Glutamatergic neuron (in vitro differentiated cells): Measurements from ENCODE around the gene APP. TPM values are rescaled to one million over a fixed set of nuclear protein-coding genes. Genes with fewer than 3 reads are reported as not detected.

Source experiments
- DNase-seq: peaks from one replicate; pipeline ENCODE4 v3.0.0; 2022
- H3K27ac Mint-ChIP-seq: one replicate; pipeline ENCODE4 v1.8.0; 2020; ENCODE audit warnings: mild to moderate bottlenecking, mixed read lengths, inconsistent platforms; ENCODE audit not compliant: unreplicated experiment
- H3K27me3 Mint-ChIP-seq: one replicate; pipeline ENCODE4 v1.8.0; 2020; ENCODE audit warnings: mild to moderate bottlenecking, moderate library complexity, mixed read lengths, inconsistent platforms; ENCODE audit not compliant: unreplicated experiment
- H3K36me3 Mint-ChIP-seq: one replicate; pipeline ENCODE4 v1.8.0; 2020; ENCODE audit warnings: mild to moderate bottlenecking, mixed read lengths, inconsistent platforms; ENCODE audit not compliant: unreplicated experiment
- H3K4me1 Mint-ChIP-seq: one replicate; pipeline ENCODE4 v1.8.0; 2020; ENCODE audit warnings: mild to moderate bottlenecking, low read depth, mixed read lengths, inconsistent platforms; ENCODE audit not compliant: unreplicated experiment
- H3K4me3 Mint-ChIP-seq: one replicate; pipeline ENCODE4 v1.8.0; 2020; ENCODE audit warnings: mild to moderate bottlenecking, mixed read lengths, inconsistent platforms; ENCODE audit not compliant: unreplicated experiment
- H3K9me3 Mint-ChIP-seq: one replicate; pipeline ENCODE4 v1.8.0; 2020; ENCODE audit warnings: mild to moderate bottlenecking, moderate library complexity, mixed read lengths, inconsistent platforms; ENCODE audit not compliant: unreplicated experiment
- total RNA-seq: library from RNA; stranded (reverse); fragmentation: NEBNext Ultra II Directional; extraction: Animal tissue kit (Norgen Biotek cat#: 25700); gene quantifications from one replicate; pipeline ENCODE4 v1.2.1, GENCODE V29; 2021; ENCODE audit not compliant: unreplicated experiment
- TF ChIP-seq, protein P1 (sequence below): fragments of 200-600 bp; sonication (generic); IDR thresholded peaks from one replicate; pipeline ENCODE4 v1.5.0; 2021; ENCODE audit not compliant: partially characterized antibody, unreplicated experiment

Gene APP
- total RNA-seq, 1 donor from 2014 or later, result 735 TPM

DNA sequence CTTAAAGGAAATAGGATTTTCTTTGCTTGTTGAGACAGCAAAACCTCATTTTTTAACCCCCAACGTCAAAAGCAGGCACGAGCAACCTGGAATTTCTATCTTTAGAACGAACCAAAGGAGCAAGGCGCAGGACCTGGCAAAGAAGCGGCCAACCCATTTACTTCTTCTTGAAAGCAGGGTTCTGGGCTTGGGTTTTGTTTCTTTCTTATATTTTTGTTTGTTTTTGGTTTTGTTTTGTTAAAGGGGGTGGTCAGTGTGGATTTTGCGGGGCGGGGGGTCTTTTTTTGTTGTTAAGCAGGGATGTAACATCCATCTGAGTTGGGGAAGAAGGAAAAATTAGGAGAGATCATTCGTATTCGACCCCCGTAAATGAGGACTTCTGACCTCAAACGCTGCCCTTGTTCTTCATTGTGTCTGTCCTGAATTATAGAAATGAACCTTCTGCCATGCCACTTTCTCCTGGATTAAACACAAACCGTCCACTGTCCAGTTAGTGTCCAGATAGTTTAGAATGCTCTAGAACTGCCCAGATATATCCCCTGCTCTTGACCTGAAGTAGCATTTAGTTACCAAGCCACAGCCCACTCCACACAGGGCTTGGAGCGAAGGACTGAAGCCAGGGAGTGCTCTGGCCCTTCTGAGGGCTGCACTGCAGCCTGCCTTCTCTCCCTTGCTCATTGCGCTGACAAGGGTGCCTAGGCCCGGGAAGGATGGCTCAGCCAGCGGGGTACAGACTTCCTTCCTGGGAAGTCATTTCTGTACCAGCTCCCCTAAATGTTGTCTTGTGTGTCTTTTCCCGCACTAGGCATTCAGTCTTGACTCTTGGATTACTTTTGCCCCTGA is 909 bp upstream of the APP start:
- TF ChIP-seq, protein P1, sequence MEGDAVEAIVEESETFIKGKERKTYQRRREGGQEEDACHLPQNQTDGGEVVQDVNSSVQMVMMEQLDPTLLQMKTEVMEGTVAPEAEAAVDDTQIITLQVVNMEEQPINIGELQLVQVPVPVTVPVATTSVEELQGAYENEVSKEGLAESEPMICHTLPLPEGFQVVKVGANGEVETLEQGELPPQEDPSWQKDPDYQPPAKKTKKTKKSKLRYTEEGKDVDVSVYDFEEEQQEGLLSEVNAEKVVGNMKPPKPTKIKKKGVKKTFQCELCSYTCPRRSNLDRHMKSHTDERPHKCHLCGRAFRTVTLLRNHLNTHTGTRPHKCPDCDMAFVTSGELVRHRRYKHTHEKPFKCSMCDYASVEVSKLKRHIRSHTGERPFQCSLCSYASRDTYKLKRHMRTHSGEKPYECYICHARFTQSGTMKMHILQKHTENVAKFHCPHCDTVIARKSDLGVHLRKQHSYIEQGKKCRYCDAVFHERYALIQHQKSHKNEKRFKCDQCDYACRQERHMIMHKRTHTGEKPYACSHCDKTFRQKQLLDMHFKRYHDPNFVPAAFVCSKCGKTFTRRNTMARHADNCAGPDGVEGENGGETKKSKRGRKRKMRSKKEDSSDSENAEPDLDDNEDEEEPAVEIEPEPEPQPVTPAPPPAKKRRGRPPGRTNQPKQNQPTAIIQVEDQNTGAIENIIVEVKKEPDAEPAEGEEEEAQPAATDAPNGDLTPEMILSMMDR, result no peak
- peaks cover 22% of the 10 kb centered on the region for H3K9me3 Mint-ChIP-seq

DNA sequence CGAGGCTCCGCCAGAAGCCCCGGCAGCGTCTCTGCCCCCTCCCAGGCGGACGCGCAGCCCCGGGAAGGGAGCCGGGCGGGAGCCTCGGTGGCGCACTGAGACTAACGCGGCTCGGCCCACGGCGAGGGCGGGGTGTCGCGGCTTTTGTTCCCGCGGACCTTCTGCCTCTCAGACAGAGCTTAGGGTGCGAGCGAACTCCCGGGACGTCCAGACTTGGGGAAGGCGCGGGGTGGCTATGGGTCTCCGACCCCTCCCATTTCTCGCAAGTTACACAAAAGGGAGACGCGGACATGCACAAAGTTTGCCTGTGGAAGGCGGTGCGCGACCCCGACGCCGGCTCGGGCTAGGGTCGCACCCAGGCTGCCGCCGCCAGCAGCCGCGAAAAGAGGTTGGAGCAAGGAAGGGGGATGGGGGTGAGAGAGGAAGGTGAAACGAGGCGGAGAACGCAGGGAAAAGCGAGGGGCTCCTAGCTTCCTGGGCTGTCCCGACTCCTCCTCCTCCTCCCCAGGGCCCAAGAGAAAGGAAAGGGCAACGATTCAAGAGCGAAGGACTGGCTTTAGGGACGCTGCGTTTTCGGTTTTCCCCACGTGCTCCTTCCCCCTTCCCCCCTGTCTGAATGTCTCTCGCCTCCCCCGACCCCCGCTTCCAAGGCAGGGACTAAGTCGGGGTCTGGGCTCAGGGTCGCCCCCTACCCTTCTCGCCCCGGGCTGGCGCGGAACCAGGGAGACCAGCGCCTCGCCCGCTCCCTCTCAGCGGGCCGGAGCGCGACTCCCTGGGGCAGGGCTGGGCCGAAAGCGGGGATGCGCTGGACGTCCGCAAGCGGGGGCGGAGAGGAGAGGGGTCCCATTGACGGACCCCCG is 729 bp downstream of the APP start:
- Mint-ChIP-seq H3K9me3 (peaks cover 22% of the 10 kb centered on the region), H3K36me3 (no peaks in the 10 kb centered on the region), H3K27ac (peak overlapping the region; percentile 98), H3K27me3 (peaks cover 23% of the 10 kb centered on the region), H3K4me1 (peaks cover 29% of the 10 kb centered on the region), H3K4me3 (peak overlapping the region; percentile 94)
- TF ChIP-seq, protein P1, result no peak
- DNase-seq, result peak; percentile 71

More for the DNA sequence above, 909 bp upstream of the APP start:
- peaks cover 20% of the 10 kb centered on the region for H3K4me1 Mint-ChIP-seq
- no peaks in the 10 kb centered on the region for H3K36me3 Mint-ChIP-seq
- peak overlapping the region; percentile 90 for H3K4me3 Mint-ChIP-seq
- DNase-seq, result peak; percentile 19
- peak overlapping the region; percentile 69 for H3K27ac Mint-ChIP-seq
- H3K27me3 Mint-ChIP-seq, result peaks cover 23% of the 10 kb centered on the region

DNA sequence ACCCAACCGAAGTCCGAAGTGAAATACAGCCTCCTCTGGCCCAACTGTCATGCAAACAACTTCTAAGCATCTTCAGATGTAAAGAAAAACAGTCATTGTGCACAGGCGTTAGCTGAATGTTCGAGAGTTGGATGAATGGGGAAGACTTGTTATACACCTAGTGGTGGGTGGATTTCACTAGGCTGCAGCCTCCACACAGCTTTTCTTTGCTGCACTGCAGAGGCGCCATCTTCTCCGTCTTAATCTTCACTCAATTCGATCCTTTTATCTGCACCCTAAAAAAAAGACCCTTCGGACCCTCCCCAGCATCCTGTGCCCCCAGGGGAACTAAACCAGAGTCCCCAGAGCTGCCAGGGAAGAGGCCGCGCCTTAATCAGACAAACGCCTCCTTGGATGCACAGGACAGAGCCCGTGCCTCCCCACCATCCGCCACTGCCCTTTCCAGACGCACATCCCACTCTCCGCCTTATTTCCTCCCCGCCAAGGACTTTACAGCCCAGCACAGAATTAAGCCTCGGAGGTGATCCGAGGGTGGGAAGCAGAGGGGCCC is 1.4 kb downstream of the APP start:
- H3K27ac Mint-ChIP-seq, result peak overlapping the region; percentile 98
- H3K9me3 Mint-ChIP-seq, result peaks cover 22% of the 10 kb centered on the region
- no peaks in the 10 kb centered on the region for H3K36me3 Mint-ChIP-seq
- H3K4me1 Mint-ChIP-seq, result peaks cover 31% of the 10 kb centered on the region
- DNase-seq, result peak; percentile 43
- peak overlapping the region; percentile 94 for H3K4me3 Mint-ChIP-seq
- peaks cover 21% of the 10 kb centered on the region for H3K27me3 Mint-ChIP-seq
- TF ChIP-seq, protein P1, result peak; percentile 19

DNA sequence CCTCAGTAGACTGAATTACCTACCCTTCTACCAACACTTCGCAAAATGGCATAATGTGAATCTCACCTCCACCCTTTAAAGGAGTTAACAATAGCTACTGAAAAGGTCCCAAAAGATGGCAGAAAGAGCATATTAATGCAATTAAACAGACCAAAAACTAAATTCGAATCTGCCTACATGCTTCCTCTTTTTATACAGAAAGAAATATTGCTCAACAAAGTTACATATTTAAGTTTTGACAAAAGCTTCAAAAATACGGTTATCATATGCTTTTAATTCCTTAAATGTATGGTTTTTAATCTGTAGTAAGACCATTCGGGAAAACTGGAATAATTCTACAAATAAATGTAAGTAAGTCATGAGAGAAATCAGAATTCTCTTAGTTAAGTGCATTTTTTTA is 2.2 kb downstream of the APP start:
- peaks cover 34% of the 10 kb centered on the region for H3K4me1 Mint-ChIP-seq
- no peak for DNase-seq
- TF ChIP-seq, protein P1, result no peak
- peak overlapping the region; percentile 94 for H3K4me3 Mint-ChIP-seq
- peaks cover 21% of the 10 kb centered on the region for H3K27me3 Mint-ChIP-seq
- H3K9me3 Mint-ChIP-seq, result peaks cover 23% of the 10 kb centered on the region
- no peaks in the 10 kb centered on the region for H3K36me3 Mint-ChIP-seq
- H3K27ac Mint-ChIP-seq, result peak overlapping the region; percentile 70
